Measurements from ENCODE around the gene CYP4V2.
A peak's percentile ranks its signal among the peaks of the same experiment; 100 is the strongest.

CYP4V2 gene

DNA sequence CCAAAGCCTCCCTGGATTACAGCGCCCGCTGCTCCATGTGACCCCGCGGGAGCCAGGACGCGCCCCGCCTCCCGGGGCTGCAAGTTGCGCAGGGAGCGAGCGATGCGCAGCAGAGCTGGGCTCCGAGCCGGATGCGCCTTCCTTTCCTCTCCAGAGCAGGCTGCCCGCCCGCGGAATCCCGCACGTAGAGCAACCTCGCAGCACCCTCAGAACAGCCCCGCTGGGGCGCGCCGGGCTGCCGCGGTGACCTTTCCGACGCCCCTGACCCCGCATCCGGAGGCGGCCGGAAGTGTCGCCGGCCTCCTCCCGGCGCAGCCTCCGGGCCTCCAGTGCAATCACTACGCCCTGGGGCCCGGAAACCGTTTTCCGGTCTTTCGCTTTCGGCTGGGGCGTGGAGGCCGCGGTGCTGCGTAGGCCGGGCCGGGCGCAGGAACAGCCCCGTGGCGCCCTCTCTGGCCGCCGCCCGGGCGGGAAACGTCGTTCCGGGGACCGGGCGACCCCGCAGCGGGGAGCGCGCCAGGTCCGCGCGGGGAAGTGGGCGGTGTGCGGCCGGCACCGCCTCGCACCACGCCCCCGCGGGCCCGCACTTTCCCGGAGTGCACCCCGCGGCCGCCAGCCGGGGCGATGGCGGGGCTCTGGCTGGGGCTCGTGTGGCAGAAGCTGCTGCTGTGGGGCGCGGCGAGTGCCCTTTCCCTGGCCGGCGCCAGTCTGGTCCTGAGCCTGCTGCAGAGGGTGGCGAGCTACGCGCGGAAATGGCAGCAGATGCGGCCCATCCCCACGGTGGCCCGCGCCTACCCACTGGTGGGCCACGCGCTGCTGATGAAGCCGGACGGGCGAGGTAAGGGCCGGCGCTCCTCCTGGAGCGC lies at the start of gene CYP4V2:
CYP4V2 (plus strand) TSS at position 368 of the 866 bp plus-strand sequence; CDS start at position 625, 257 bp downstream.
- DNase-seq (ENCODE audit: low spot score): peak; percentile 81

DNA sequence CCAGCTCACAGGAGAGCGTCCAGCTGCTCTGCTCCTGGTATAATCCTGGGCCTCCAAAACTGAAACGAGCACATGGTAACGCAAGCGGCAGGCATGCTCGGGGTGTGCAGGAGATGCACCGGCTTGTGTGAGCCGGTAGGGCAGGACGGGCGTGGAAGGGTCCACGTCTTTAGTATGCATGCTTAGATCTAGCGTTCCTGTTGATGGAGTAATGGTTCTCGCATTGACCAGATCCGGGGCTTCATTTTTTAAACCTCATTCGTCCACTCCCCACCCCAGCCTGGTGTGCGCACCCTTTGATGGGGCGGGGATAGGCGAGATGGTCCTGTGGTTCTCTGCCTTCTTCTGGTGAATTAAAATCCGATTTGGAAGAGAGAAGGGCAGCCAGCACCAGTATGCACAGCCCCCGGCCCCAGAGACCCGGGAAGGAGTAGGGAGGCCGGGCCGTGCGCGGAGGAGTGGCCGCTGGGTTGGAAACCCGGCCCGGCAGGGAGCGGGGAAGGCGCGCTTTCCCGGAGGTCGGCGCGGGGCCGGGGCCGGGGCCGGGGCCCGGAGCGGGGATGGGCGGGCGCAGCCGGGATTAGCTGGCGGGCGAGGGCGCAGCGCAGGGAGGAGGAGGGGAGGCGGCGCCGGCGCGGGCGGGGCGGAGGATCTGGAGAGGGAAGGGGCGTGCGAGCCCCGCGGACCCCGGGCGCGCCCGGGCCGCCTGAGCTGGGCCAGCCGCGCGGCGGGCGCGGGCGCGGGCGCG lies 47.0 kb upstream of the CYP4V2 start:
- peak; percentile 77 for DNase-seq (ENCODE audit: low spot score)

DNA sequence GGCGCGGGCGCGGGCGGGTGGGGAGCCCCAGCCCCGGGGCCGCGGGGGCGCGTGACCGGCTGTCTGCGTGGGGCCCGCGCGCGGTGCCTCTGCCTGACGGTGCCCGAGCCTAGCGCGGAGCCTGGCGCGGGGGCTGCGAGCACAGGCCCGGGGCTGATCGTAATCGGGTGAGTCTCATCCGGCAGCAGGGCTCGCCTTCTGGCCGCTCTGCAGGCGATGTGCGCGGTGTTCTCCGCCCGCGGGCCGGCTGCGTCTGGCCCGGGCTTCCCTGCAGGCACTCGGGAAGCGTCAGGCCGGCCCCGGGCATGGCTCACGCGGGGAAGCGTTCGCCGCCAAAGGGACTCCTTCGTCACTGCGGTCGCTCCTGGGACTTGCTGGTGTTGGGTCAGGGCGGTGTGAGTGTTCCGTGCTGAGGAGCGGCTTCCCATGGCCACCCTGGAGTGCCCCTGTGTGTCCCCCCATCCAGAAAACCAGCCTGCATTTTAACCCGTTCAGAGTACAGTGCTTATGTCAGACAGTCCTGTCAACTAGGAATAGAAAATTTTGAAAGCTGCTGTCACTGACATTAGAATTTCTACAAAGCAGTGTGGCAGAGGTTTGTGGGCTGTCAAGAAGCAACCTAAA lies 46.3 kb upstream of the CYP4V2 start:
- peak; percentile 54 for DNase-seq (ENCODE audit: low spot score)

DNA sequence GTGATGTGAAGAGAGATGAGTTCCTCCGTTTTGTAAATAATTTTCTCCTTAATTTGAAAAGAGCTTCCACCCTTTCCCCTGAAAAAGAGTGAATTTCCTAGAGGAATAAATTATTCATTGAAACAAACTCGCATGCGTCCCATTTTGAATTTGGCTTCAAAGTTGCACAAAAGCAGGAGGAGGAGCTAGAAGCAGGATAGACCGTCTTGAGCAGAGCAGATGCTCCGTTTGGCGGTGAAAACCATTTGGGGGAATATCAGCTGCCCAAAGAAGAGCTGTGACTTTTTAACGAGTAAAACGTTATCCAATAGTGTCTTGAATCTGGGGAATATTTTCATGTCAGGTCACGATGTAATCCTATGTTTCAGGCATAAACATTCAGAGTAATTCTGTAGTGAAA lies 44.9 kb upstream of the CYP4V2 start:
- DNase-seq (ENCODE audit: low spot score): no peak

DNA sequence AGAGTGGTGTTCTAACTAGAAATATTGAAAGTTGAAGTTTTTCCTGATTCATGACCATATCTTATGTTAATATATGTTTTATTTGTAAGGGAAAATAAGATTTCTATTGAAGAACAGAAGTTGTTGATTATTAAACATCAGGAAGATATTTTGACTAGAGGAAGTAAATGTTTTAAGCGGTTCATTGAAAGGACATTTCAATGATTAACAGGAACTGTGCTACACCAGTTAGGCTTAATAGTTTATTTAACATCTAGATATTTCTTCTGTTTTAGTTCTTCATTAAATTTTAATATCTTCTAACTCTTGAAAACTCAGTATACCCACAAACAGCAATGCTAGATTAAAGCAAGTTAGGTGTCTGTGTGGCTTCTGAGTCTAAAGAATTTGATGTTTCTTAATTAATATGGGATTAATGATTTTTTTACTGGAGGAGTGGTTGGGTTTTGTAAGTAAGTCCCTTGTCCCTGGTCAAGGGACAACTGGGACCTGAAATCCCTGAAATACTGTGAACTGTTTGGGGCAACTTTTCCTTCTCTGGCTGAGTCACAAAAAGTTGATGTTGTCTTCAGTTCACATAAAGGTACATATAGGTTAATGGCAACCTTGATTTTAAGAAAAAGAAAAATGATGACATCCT lies 42.9 kb upstream of the CYP4V2 start:
- DNase-seq (ENCODE audit: low spot score): no peak

DNA sequence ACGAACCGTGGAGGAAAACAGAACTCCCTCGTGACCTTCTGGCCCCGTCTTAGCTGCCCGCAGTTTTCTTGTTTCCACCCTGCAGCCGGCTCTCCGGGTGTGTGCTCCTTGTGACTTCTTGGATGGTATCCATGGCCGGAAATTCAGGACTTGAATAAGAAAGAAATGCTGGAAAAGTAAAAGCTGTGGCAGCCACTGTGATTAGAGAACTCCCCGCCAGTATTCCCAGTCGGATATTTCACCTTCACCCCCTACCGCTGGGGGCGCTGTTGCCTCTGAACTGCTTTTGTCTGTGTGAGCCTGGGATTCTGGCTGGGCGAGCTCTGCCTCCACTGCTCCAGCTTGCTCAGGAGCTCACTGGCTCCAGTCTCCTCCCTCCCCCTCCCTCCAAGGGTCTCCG lies 41.5 kb upstream of the CYP4V2 start:
- DNase-seq (ENCODE audit: low spot score): peak; percentile 76

DNA sequence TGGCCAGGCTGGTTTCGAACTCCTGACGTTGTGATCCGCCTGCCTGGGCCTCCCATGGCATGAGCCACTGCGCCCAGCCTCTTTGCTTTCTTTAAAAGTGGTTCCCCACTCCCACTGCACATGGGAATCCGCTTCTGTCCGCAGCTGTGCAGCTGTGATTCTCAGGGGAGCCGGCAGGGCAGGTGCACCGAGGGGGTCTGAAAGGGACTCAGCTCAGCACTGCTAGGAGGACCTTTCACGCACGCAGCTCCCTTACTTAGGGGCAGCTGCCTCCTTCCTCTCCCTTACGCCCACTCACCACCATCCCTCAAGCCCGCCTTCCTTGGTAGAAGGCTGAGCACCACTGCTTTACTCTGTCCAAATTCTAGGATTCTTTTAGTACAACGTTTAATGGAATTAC lies 40.4 kb upstream of the CYP4V2 start:
- DNase-seq (ENCODE audit: low spot score): no peak

DNA sequence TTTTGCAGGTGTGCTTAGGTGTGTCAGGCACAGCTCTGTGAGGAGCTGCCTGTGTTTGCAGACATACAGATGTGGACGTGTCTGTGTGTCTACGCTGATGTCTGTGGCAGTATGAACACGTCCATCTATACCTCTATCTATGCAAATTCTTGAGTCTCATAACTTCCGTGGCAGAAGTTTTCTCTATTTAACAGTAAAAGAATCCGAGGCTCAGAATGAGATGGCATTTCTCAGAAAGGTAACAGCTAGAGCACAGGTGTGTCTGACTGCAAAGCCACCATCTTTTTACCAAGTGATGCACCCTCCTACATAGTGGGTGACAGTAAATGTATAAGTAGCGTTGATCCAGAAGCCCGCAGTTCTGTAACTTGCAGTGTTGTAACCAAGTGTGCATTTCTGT lies 39.9 kb upstream of the CYP4V2 start:
- no peak for DNase-seq (ENCODE audit: low spot score)

DNA sequence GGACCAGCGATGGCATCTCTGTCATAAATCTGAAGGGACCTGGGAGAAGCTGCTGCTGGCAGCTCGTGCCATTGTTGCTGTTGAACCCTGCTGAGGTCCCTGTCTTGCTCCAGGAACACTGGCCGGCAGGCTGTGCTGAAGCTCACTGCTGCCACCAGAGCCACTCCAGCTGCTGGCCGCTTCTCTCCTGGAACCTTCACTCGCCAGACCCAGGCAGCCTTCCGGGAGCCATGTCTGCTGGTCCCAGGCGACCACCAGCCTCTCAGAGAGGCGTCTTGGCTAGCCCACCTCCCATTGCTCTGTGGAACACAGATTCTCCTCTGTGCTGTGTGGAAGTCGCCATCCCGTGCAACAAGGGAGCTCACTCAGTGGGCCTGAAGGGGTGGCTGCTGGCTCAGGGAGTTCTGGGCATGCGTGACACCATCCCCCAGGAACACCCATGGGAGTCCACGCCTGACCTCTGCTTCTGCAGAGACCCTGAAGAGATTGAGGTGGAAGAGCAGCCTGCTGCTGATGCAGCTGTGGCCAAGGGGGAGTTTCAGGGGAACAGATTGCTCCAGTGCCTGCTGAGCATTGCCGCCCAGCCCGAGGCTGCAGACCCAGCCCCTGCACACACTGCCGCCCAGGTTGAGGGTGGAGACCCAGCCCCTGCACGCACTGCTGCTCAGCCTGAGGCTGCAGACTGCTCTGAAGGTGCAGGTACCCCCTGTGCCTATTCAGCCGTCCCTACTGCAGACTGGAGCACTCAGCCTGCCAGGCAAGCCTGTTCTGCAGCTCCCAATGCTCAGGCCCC lies 33.1 kb upstream of the CYP4V2 start:
- DNase-seq (ENCODE audit: low spot score): no peak

DNA sequence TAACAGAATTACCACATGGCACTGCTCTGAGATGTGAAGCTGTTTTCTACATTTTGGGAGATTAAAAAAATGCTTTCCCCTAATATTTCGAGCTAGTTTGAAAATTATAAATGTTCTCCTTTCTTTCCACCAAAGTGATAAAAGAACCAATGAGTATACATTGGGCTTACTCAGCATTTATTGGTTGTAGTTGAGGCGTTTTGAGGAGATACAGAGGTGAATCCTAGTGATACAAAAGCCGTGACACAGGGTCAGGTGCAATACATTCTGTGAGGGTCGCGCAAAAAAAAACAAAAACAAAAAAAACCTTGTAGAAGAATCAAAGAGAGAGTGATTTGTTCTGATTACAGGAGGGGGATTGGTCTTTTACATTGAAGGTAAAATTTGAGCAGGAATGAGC lies 32.4 kb upstream of the CYP4V2 start:
- no peak for DNase-seq (ENCODE audit: low spot score)

DNA sequence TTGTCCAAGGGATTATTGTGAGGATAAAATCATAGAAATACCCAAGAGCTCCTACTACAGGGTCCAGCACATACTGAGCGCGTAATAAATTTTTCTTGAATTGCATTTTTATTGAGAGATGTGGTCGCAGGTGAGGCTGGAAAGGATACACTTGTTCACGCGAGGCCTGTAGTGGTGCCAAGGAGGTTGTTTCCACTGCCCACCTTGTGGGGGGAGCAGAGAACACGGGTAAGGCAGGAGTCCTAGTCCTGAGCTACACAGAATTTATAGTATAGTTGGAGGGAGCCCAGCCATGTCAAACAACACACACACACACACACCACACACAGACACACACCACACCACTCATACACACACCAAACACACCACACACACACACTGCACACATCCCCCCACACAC lies 31.8 kb upstream of the CYP4V2 start:
- DNase-seq (ENCODE audit: low spot score): no peak

DNA sequence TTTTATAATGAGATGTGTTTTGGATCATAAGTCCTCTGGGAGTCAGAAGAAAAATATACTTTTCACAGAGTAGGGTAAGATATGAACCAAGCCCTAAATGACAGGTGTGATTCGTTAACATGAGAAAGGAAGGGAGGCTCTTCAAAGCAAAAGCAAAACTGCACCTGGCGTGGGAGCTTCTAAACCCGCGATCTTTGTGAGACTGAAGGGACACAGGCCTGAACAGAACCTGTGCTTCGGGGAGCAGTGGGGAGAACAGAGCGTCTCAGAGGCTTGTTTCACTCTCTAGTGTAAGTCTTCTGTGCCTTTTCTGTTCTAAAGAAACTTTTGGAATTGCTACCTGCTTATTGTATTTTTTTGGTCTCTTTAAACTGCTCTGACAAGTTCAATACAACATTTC lies 30.2 kb upstream of the CYP4V2 start:
- no peak for DNase-seq (ENCODE audit: low spot score)

DNA sequence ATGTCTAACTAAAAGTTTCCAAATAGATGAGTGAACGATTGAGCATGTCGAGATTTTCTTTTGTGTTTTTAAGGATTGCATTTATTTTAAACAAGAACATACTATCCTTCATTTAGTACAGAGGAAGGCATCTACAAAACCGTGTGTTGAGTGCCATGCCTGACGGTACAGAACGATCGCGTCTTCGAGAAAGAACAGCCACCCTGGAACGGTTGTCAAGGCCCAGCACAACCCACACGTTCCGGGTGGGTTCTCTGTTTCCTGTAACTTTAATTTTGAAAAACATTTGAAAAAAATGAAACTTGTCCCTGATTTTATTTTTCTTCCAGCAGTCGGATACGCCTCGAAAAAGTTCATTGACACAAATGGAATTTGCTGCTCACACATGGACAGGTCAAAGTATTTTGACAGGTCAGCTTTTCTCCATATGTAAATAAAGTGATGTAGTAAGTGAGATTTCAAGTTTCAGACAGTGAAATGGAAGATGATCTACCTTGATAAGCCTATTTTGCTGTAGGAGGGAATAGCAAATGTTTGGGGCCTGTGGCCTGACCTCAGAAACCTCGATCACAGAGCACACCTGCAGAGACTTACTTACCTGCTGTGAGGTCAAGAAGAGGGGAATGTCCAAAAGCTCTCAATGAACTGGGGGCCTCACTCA lies 24.4 kb upstream of the CYP4V2 start:
- DNase-seq (ENCODE audit: low spot score): no peak

DNA sequence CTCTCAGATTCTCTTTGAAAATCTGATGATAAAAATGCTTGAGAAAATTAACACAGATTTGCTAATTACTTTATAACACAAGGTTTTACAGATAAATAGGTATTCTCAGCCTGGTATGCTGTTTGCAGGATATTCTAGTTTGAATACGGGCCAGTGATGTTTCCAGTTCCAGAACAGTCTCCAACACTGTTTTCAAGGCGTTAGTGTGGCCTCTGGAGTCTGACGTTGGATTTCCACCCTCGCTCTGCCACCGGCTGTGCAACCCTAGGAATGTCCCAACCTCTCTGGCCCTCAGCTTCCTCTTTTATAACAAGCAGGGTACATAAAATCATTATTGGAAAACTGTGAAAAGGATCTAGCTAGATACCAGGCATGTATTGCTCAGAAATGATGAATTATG lies 23.8 kb upstream of the CYP4V2 start:
- DNase-seq (ENCODE audit: low spot score): no peak

DNA sequence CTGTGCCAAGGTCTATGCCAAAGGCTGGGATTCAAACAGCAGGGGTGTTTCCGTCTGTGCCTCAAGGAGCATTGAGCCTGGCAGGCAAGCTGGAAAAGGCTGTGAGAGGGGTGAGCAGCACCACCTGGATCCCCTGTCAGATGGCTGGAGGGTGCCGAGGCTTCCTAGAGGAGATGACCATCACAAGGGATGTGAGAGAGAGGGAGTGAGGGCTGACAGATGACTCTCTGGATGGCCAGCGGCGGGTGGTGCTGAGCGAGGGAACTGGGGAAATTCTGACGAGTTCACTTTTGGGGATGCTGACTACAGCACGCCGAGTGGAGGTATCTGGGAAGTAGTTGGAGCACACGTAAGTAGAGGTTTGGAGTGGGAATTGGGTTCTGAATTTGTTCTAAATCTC lies 22.6 kb upstream of the CYP4V2 start:
- DNase-seq (ENCODE audit: low spot score): no peak

DNA sequence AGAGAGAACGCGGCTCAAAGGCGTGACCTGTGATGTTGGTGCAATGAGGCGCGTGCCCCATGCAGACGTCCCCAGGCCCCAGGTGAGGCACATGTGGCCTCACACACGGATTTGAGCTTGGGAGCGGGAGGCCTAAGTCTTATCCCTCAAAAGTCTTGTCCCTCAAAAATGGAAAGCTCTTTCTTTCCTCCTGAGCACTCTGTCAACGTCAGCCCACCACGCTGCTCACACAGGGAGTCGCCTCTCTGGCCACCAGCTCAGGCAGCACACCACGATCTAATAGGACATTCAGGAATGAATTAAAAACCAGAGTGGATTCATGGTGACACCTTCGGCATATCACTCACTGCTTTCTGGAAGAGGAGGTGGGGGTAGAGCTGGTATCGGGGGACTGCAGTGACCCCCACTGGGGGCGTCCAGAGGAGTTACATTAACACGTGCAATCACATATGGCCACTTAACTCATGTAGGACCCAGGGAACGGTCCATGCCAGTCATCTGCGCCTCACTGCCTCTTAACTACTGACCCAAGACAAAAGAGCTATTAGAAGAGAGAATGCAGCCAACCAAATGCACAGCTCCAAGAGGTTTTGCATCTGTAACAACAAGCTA lies 21.9 kb upstream of the CYP4V2 start:
- no peak for DNase-seq (ENCODE audit: low spot score)

DNA sequence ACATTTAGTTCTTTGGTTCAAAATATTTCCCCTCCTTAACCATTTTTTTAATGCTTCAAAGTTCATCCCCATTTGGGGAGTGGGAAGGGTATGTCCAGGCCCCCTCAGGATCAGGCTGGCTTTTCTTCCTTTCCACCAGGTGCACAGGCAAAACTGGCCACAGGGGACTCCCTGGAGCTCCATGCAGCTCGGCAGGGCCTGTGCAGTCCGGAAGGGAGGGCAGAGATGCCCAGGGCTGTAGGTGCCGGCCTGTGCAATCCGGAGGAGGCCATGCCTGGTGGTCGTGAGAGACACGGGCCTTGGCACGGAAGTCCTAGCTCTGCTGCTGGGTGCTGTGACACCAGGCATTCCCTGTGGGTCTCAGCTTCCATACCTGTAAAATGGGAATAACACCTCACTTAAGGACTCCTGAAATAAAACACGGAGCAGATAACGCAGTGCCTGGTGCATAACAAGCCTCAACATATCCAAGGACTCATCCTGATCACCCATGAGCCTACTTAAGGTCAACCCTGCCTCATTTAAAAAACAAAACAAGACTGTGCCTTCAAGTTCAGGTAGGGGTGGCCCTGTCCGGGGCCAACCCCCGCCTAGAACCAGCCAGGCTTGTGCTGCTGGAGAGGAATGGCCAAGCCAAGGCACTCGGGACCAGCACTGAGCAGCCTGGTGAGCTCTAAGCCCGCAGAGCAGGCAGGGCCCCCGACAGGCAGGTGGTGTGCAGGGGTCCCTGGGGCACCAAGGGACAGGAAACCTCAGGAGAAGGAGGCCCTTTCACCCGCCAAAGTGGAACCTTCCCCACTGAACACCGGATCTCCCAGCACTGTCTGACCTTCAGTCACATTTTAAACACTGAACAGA lies 21.2 kb upstream of the CYP4V2 start:
- no peak for DNase-seq (ENCODE audit: low spot score)

DNA sequence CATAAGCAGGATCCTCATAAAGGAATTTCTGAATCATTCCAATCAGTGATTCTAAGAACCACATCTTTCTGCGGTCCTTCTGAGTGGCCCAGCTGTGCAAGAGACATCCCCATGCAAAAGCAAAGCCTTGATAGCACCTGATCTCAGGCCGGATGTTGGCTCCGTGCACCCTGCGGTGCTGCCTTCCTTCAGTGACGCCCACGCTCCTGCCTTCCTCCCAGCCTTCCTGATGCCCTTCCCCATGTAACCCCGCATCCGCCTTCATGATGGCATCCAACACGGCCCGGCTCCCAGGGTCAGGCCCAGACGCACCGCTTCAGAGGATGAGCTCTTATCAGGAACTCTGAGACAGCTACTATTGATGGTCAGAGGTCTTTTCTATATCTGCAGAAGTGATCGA lies 20.4 kb upstream of the CYP4V2 start:
- DNase-seq (ENCODE audit: low spot score): no peak

DNA sequence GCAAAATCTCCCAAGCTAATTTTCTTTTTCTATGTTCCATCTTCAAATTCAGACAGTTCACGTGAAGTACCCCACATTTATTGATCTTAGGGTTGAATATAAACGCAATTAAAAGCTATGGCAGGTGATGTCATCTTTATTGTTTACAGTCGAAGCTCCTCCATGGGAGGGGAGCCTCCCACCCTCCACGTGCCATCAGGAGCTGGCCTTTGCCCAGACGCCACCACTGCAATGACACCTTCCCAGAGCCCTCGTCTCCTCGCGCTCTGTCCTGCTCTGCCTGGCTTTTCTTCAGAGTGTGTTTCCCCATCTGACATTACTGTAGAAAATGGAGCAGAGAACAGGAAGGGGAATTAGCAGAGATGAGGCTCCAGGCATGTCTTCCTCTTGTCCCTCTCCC lies 18.8 kb upstream of the CYP4V2 start:
- no peak for DNase-seq (ENCODE audit: low spot score)

DNA sequence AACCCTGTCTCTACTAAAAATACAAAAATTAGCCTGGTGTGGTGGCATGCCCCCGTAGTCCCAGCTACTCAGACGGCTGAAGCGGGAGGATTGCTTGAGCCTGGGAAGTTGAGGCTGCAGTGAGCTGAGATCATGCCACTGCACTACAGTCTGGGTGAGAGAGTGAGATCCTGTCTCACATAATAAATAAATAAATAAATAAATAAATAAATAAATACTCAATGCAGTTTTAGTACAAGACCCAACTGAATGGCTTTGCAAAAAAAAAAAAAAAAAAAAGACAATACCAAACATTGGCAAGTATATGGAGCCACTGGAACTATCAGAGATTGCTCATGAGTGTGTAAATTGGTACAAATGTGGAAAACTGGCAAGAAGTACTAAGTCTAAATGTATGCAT lies 3.3 kb upstream of the CYP4V2 start:
- no peak for DNase-seq (ENCODE audit: low spot score)
